HUES48 (cell line): ENCODE measurements around the gene USP22.

ENCODE experiments used
- H3K27ac ChIP-seq: one replicate; pipeline ENCODE4 v1.7.0; 2013; ENCODE audit warnings: low read depth, low read length, inconsistent platforms
- H3K27me3 ChIP-seq: 2 replicates; pipeline ENCODE4 v1.6.1; 2013; ENCODE audit warnings: mild to moderate bottlenecking, low read length; ENCODE audit not compliant: control insufficient read depth, insufficient read depth
- H3K36me3 ChIP-seq: 2 replicates; pipeline ENCODE4 v1.6.1; 2013; ENCODE audit warnings: low read length; ENCODE audit not compliant: control insufficient read depth, insufficient read depth
- H3K4me1 ChIP-seq: 2 replicates; pipeline ENCODE4 v1.6.1; 2013; ENCODE audit warnings: mild to moderate bottlenecking, low read length; ENCODE audit not compliant: control insufficient read depth, insufficient read depth
- H3K4me3 ChIP-seq: 2 replicates; pipeline ENCODE4 v1.5.1; 2013; ENCODE audit warnings: mild to moderate bottlenecking, low read depth, low read length
- H3K9ac ChIP-seq: 2 replicates; pipeline ENCODE4 v1.6.1; 2013; ENCODE audit warnings: mild to moderate bottlenecking, low read depth, low read length, moderate library complexity
- H3K9me3 ChIP-seq: 2 replicates; pipeline ENCODE4 v1.6.1; 2013; ENCODE audit warnings: low read length; ENCODE audit not compliant: control insufficient read depth, insufficient read depth

The USP22 gene

DNA sequence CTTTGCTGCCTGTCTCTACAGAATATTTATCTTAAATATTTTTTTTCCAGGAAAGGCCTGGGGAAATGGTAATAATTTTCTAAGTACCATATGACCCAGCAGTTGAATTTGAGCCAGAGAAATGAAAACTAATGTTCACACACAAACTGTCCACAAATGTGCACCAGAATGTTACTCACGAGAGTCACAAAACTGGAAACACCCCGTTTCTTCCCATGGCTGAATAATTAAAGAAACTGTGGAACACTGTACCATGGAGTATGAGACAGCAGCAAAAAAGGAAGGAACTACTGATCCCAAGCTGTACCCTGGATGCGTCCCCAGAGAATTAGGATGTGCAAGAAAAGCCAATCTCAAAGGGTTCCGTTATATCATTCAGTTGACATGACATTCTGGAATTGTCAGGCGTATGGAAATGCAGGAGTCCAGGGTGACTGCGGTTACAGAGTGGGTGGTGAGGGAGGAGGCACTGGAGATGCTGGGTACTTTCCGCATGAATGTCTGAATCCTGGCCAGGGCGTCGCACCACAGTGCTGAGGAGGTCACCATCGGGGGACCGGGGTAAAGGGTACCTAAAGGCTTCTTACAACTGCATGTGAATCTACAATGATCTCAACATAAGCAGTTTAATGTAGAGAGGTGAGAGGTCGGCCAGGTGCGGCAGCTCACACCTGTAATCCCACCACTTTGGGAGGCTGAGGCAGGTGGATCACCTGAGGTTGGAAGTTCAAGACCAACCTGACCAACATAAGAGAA is 34.5 kb downstream of the USP22 start:
- H3K36me3 ChIP-seq: peaks cover 98% of the 10 kb centered on the region
- H3K4me1 ChIP-seq: no peaks in the 10 kb centered on the region
- H3K4me3 ChIP-seq: no peak overlapping the region
- no peak overlapping the region for H3K27ac ChIP-seq
- H3K9me3 ChIP-seq: no peaks in the 10 kb centered on the region
- no peaks in the 10 kb centered on the region for H3K27me3 ChIP-seq
- no peak overlapping the region for H3K9ac ChIP-seq

DNA sequence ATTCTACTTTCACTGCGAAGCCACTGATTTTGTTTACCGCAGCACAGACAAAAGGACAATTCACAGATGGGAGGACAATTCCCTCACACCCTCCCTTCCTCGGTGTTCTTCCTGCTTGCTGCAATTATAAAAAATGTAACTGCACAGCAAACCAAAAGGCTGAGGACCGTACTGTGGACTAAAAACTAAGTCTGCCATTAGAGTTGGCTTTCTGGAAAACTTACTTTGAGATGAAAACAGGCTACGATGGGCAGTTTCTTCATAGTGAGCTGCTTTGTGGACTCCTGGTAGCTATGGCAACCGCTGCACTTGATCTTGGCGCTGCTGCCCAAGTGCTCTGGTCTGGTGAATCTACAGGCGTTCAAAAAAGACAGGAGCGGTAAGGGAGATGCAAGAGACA is 35.2 kb downstream of the USP22 start:
- H3K27me3 ChIP-seq: no peaks in the 10 kb centered on the region
- no peaks in the 10 kb centered on the region for H3K9me3 ChIP-seq
- no peaks in the 10 kb centered on the region for H3K4me1 ChIP-seq
- H3K4me3 ChIP-seq: no peak overlapping the region
- no peak overlapping the region for H3K27ac ChIP-seq
- no peak overlapping the region for H3K9ac ChIP-seq
- H3K36me3 ChIP-seq: peaks cover 97% of the 10 kb centered on the region

DNA sequence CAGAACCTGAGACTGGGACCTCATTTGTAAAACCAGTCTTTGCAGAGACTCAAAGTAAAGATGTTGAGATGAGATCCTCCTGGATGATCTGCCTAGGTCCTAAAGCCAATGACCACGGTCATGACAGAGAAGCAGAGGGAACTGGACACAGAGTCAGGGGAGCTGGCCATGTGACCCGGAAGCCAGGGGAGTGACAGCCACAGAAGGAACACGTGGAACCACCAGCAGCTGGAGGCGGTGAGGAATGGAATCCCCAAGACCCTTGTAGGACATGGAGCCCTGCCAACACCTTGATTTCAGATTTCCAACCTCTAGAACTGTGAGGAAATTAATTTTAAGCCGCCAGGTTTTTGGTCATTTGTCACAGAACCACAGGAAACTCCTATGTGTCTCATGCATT is 37.0 kb downstream of the USP22 start:
- no peak overlapping the region for H3K9ac ChIP-seq
- H3K4me3 ChIP-seq: no peak overlapping the region
- H3K27ac ChIP-seq: no peak overlapping the region
- H3K4me1 ChIP-seq: no peaks in the 10 kb centered on the region
- H3K36me3 ChIP-seq: peaks cover 97% of the 10 kb centered on the region
- no peaks in the 10 kb centered on the region for H3K9me3 ChIP-seq
- no peaks in the 10 kb centered on the region for H3K27me3 ChIP-seq

DNA sequence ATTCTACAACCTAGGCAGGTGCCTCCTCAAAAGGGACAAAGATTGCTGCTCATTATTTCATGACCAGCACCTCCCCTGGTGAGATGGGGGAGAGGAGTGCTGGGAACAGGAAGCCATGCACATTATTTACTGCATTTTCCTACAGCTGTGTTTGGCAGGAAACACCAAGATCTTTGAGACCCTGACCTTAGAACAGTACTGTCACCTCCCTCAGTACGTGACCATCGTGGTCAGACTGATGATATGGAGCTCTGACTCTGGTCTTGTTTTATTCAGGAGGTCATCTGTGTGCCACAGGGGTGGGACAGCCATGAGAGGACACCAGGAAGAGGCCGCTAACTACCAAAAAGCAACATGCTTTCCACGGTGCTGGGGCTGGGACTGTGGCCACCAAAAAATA is 37.4 kb downstream of the USP22 start:
- Histone ChIP-seq H3K9me3 (no peaks in the 10 kb centered on the region), H3K27ac (no peak overlapping the region), H3K4me3 (no peak overlapping the region), H3K36me3 (peaks cover 97% of the 10 kb centered on the region), H3K4me1 (no peaks in the 10 kb centered on the region), H3K27me3 (no peaks in the 10 kb centered on the region), H3K9ac (no peak overlapping the region)

DNA sequence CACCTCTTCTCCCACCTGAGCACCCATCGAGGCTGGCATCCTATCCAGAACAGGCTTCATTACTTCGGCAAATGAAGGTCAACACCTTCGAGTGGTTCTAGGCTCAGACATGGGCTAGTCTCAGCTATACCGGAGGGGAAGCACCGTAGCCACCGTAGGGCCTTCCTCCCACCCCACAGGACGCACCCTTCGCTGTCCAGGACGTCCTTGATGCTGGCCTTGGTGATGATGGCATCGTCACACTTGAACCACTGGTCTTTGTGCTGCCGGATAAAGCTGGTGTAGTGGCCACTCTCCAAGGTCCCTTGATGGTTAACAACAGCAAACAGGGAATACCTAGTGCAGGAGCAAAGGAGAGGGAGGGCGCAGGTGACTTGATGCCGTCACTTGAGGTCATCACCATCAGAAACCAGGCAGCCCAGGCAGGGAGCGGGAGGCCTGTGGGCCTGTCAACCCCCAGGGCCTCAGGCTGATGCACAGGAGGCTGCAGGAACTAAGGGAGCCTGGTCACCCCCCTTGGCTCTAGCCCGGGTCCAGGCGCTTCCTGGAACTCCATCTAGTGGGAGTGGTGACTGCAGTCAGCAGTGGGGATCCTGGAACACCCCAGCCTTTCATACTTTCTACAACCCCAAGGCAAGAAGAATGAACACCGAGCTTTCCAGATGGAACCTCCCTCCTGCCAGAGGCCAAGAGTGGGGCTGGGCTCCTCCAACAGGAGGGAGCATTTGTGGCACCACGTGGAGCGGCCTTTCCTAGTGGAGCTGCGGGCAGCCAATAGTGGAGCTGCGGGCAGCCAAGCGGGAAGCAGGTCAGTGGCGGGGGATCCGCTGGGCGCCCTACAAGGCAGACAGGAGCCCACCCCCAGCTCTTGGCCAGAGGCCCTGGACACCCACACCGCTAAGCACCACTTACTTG is 38.5 kb downstream of the USP22 start:
- H3K9me3 ChIP-seq: no peaks in the 10 kb centered on the region
- peaks cover 97% of the 10 kb centered on the region for H3K36me3 ChIP-seq
- no peaks in the 10 kb centered on the region for H3K4me1 ChIP-seq
- no peak overlapping the region for H3K27ac ChIP-seq
- H3K27me3 ChIP-seq: no peaks in the 10 kb centered on the region
- H3K9ac ChIP-seq: no peak overlapping the region
- no peak overlapping the region for H3K4me3 ChIP-seq

DNA sequence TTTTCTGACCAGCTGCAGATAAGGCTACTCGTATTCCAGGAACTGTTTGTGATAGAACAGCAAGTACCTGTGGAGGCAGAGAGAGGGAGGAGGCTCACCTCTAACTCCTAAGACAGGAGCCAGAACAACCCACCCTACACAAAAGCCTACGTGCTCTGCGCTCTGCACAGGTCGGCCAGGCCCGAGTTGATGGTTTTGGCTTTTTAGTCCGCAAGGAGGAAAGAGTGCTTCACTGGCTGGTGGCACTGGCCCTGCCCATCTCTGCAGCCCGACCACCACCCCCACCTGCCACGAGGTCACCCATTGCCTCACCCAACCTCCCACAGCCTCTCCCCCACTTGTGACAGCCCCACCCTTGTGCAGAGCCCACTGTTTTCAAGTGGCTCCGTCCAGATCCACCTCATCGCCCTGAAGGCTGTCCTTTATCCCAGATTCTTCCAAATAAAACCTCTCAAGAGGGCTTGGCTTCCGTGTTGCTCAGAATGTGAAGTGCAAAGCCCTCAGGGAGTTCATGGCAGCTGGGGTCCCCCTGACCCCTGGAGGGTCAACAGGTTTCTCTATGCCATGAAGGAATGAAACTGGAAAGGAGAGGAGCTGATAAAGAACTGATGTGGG is 39.7 kb downstream of the USP22 start:
- no peaks in the 10 kb centered on the region for H3K9me3 ChIP-seq
- no peak overlapping the region for H3K27ac ChIP-seq
- H3K36me3 ChIP-seq: peaks cover 88% of the 10 kb centered on the region
- no peak overlapping the region for H3K9ac ChIP-seq
- H3K4me3 ChIP-seq: no peak overlapping the region
- no peaks in the 10 kb centered on the region for H3K27me3 ChIP-seq
- H3K4me1 ChIP-seq: no peaks in the 10 kb centered on the region

DNA sequence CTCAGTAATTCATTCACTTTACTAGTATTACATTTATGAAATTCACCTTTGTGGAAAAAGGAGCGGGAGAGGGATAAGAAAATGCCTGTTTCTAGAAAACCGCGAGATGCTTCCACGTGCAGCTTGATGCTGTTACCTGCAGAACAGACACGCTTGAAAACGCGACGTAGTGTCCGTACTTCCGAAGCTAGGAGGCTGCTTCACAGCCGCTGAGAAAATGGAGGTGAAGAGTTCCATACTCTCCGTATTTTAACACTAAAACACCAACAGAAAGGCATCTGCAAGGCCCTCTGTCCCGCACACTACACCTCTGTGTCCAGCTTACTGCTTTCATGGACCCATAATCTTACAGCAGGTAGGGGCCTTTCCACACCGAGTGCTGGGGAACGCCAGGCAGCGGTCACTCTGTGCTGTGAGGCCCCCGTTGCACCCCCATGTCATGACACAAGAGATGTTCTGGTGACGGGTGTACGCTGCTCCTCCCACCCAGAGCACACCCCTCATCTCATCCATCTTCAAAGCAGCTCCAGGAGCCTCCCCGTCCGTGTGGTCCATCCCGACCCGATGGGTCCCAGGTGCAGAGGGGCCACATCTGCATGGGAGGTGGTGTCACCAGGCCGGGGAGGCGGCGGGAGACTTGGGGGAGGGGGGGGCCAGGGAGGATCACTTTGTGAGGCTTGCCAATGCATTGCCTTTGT is 40.4 kb downstream of the USP22 start:
- H3K9me3 ChIP-seq: no peaks in the 10 kb centered on the region

DNA sequence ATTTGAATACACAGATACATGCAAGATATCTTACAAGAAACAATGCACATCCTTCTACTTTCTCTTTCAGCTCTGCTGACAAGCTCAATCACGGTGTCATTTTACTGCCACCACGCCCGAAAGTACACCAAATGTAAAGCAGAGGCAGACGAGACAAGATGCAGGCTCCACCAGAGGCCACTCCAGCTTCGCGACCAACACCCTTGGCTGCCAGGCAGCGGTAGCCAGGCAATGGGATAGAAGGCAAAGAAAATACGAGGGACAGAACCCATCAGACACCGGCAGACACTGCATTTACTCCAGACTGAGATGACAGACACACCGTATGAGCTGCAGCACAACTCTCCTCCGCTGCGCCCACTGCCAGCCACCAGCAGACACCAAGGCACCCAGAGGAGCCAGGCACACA is 41.0 kb downstream of the USP22 start:
- no peak overlapping the region for H3K4me3 ChIP-seq
- H3K27ac ChIP-seq: no peak overlapping the region
- no peaks in the 10 kb centered on the region for H3K4me1 ChIP-seq
- peaks cover 75% of the 10 kb centered on the region for H3K36me3 ChIP-seq
- no peaks in the 10 kb centered on the region for H3K27me3 ChIP-seq
- no peaks in the 10 kb centered on the region for H3K9me3 ChIP-seq
- no peak overlapping the region for H3K9ac ChIP-seq

More for the DNA sequence above, 40.4 kb downstream of the USP22 start:
- peaks cover 82% of the 10 kb centered on the region for H3K36me3 ChIP-seq
- H3K27me3 ChIP-seq: no peaks in the 10 kb centered on the region
- H3K27ac ChIP-seq: no peak overlapping the region
- no peak overlapping the region for H3K9ac ChIP-seq
- H3K4me3 ChIP-seq: no peak overlapping the region
- no peaks in the 10 kb centered on the region for H3K4me1 ChIP-seq

DNA sequence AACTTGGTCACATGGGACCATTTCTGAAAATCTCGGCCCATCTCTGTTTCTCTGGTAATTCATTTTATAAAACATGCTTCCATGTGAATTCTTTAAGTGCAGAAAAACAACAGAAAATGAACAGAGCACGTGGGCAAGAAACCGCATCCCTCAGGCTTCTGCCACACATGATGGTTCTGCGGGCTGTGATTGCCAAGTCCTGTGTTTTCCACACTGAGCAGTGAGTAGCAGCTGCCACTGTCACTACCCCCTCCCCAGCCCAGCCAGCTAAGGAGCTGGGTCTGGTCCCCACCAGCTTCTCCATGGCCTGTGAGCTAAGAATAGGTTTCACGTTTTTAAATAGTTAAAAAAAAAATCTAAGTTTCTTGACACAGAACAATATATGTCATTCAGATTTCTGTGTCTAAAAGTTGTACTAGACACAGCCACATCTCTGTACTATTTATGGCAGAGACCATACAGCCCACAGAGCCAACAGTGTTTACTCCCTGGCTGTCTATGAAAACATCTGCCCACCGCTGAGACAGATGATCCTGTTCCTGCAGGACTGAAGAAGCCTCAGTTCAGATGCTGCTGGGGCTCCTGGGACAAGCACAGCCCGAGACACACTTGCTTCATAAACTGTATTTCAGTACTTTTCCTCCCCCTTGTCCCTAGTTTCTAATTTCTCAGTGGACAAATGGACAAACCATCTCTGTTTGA is 41.5 kb downstream of the USP22 start:
- no peak overlapping the region for H3K27ac ChIP-seq
- no peak overlapping the region for H3K9ac ChIP-seq
- H3K4me3 ChIP-seq: no peak overlapping the region
- H3K4me1 ChIP-seq: no peaks in the 10 kb centered on the region
- H3K36me3 ChIP-seq: peaks cover 72% of the 10 kb centered on the region
- H3K9me3 ChIP-seq: no peaks in the 10 kb centered on the region
- H3K27me3 ChIP-seq: no peaks in the 10 kb centered on the region

DNA sequence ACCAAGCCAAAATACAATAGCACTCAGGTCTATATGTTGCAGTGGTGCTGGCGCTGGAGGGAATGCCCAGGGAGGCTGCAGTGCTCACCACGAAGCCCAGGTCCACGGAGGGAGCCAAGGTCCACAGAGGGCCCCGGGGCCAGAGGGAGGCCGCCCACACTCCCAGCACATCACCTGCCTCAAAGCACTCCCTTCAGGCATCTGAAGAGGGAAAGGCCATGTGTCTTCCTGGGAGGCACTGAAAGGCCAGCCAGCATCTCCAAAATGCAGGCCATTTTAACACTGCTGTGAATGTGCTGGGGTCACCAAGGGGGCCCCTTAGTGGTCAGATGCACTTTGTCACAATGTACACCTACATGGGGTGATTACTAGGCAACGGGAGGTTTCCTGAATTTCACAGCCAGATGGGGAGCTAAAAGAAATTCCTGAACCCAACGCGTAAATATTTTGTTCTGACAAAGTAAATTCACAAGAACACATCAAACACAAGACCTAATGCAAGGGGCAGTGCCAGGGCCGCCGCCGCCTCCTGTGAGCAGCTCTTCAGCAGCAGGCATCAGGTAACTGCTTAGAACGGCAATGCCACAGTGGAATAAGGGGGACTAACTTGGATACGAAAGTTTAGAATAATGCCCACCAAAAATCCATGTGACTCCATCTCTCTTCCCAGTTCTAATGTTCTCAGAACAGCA is 42.8 kb downstream of the USP22 start:
- Histone ChIP-seq H3K36me3 (peaks cover 59% of the 10 kb centered on the region), H3K9ac (no peak overlapping the region), H3K27ac (no peak overlapping the region), H3K4me1 (no peaks in the 10 kb centered on the region), H3K4me3 (no peak overlapping the region), H3K9me3 (no peaks in the 10 kb centered on the region), H3K27me3 (no peaks in the 10 kb centered on the region)
